Parathyroid adenoma (tissue), 2 donors: ENCODE results near the gene DCDC1.

Experiments used
- H2AFZ ChIP-seq: fragments of 300-600 bp; sonication (generic); one replicate; pipeline ENCODE4 v1.7.0; 2017; ENCODE audit warnings: antibody characterized with exemption, mild to moderate bottlenecking
- H3K27ac ChIP-seq: fragments of 300-600 bp; sonication (generic); one replicate; pipeline ENCODE4 v1.7.0; 2017
- H3K27me3 ChIP-seq: fragments of 300-600 bp; sonication (generic); one replicate; pipeline ENCODE4 v1.7.0; 2017; ENCODE audit warnings: low read length; ENCODE audit not compliant: control insufficient read depth, insufficient read depth
- H3K36me3 ChIP-seq: fragments of 300-600 bp; sonication (generic); one replicate; pipeline ENCODE4 v1.7.0; 2017; ENCODE audit warnings: low read length; ENCODE audit not compliant: control insufficient read depth, insufficient read depth
- H3K4me1 ChIP-seq: fragments of 300-600 bp; sonication (generic); one replicate; pipeline ENCODE4 v1.7.0; 2017; ENCODE audit warnings: control low read depth
- H3K4me2 ChIP-seq: fragments of 300-600 bp; sonication (generic); one replicate; pipeline ENCODE4 v1.7.0; 2017; ENCODE audit warnings: low read length
- H3K4me3 ChIP-seq: fragments of 300-600 bp; sonication (generic); one replicate; pipeline ENCODE4 v1.7.0; 2017; ENCODE audit warnings: low read depth, low read length
- H3K79me2 ChIP-seq: fragments of 300-600 bp; sonication (generic); one replicate; pipeline ENCODE4 v1.7.0; 2017; ENCODE audit warnings: control low read depth
- H3K9ac ChIP-seq: fragments of 300-600 bp; sonication (generic); one replicate; pipeline ENCODE4 v1.7.0; 2017; ENCODE audit warnings: mild to moderate bottlenecking
- H3K9me3 ChIP-seq: fragments of 300-600 bp; sonication (generic); one replicate; pipeline ENCODE4 v1.7.0; 2017; ENCODE audit warnings: low read length; ENCODE audit not compliant: control insufficient read depth
- TF ChIP-seq, protein P1 (sequence below): fragments of 300-600 bp; sonication (generic); IDR thresholded peaks from one replicate; pipeline ENCODE4 v1.7.0; 2017; ENCODE audit warnings: antibody characterized with exemption, mild to moderate bottlenecking
- donor health status: primary hyperparathyroidism.

The DCDC1 gene

GRCh38 chr11:31397239-31397834, 27.8 kb upstream of the DCDC1 start:
- no peak overlapping the region for H3K4me3 ChIP-seq
- H3K36me3 ChIP-seq: no peaks in the 10 kb centered on the region
- H3K79me2 ChIP-seq: no peaks in the 10 kb centered on the region
- no peaks in the 10 kb centered on the region for H3K27me3 ChIP-seq
- H3K9me3 ChIP-seq: no peaks in the 10 kb centered on the region
- TF ChIP-seq, protein P1, sequence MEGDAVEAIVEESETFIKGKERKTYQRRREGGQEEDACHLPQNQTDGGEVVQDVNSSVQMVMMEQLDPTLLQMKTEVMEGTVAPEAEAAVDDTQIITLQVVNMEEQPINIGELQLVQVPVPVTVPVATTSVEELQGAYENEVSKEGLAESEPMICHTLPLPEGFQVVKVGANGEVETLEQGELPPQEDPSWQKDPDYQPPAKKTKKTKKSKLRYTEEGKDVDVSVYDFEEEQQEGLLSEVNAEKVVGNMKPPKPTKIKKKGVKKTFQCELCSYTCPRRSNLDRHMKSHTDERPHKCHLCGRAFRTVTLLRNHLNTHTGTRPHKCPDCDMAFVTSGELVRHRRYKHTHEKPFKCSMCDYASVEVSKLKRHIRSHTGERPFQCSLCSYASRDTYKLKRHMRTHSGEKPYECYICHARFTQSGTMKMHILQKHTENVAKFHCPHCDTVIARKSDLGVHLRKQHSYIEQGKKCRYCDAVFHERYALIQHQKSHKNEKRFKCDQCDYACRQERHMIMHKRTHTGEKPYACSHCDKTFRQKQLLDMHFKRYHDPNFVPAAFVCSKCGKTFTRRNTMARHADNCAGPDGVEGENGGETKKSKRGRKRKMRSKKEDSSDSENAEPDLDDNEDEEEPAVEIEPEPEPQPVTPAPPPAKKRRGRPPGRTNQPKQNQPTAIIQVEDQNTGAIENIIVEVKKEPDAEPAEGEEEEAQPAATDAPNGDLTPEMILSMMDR: no peak
- no peak overlapping the region for H2AFZ ChIP-seq
- H3K4me2 ChIP-seq: no peak overlapping the region
- H3K4me1 ChIP-seq: no peaks in the 10 kb centered on the region
- H3K9ac ChIP-seq: no peak overlapping the region
- no peak overlapping the region for H3K27ac ChIP-seq

DNA sequence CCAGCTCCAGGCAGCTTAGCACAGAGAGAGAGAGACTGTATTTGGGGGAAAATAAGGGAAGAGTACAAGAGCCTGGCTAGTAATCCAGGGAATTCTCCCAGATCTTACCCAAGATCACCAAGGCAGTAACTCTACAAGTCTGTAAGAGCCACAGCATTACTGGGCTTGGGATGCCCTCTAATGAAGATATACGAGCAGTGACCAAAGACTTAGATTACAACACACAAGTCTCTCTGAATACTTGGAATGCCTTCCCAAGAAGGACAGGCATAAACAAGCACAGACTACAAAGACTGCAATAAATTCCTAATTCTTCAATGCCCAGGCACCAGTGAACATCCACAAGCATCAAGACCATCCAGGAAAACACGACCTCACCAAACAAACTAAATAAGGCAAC, 17.8 kb upstream of the DCDC1 start:
- TF ChIP-seq, protein P1: no peak
- H3K9me3 ChIP-seq: no peaks in the 10 kb centered on the region
- H3K79me2 ChIP-seq: no peaks in the 10 kb centered on the region
- H3K9ac ChIP-seq: no peak overlapping the region
- no peaks in the 10 kb centered on the region for H3K4me1 ChIP-seq
- no peak overlapping the region for H3K27ac ChIP-seq
- no peak overlapping the region for H3K4me3 ChIP-seq
- no peak overlapping the region for H2AFZ ChIP-seq
- no peak overlapping the region for H3K4me2 ChIP-seq
- H3K27me3 ChIP-seq: no peaks in the 10 kb centered on the region
- H3K36me3 ChIP-seq: no peaks in the 10 kb centered on the region

DNA sequence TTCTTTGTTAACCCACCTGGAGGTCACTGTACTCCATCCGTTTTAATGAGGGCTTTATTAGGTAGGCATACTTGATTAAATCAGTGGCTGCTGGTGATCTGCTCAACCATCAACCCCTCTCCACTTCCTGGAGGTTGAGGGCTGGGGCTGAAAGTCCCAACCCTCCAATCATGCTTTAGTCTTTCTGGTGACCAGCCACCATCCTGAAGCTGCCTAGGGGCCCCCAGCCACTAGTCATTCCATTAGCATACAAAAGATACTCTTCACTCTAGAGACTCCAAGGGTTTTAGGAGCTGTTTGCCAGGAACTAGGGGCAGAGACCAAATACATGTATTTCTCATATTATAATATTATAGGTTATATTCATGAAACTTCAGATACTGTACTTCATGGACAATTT, 13.6 kb upstream of the DCDC1 start:
- TF ChIP-seq, protein P1: no peak
- Histone ChIP-seq H3K27me3 (no peaks in the 10 kb centered on the region), H3K4me1 (no peaks in the 10 kb centered on the region), H3K79me2 (no peaks in the 10 kb centered on the region), H3K9ac (no peak overlapping the region), H3K27ac (no peak overlapping the region), H3K36me3 (no peaks in the 10 kb centered on the region), H3K9me3 (no peaks in the 10 kb centered on the region), H3K4me2 (no peak overlapping the region), H2AFZ (no peak overlapping the region), H3K4me3 (no peak overlapping the region)

GRCh38 chr11:31375879-31376278, 6.3 kb upstream of the DCDC1 start:
- Histone ChIP-seq H3K36me3 (no peaks in the 10 kb centered on the region), H3K9me3 (no peaks in the 10 kb centered on the region), H3K27me3 (no peaks in the 10 kb centered on the region), H3K27ac (no peak overlapping the region), H2AFZ (no peak overlapping the region), H3K9ac (no peak overlapping the region), H3K4me2 (no peak overlapping the region), H3K79me2 (no peaks in the 10 kb centered on the region), H3K4me3 (no peak overlapping the region), H3K4me1 (no peaks in the 10 kb centered on the region)
- TF ChIP-seq, protein P1: no peak

- no peaks in the 10 kb centered on the region for H3K36me3 ChIP-seq
- H3K27ac ChIP-seq: no peak overlapping the region
- H3K79me2 ChIP-seq: no peaks in the 10 kb centered on the region
- no peaks in the 10 kb centered on the region for H3K27me3 ChIP-seq
- H3K9me3 ChIP-seq: no peaks in the 10 kb centered on the region
- no peak overlapping the region for H3K9ac ChIP-seq
- H3K4me2 ChIP-seq: no peak overlapping the region
- no peak overlapping the region for H3K4me3 ChIP-seq
- TF ChIP-seq, protein P1: no peak
- H2AFZ ChIP-seq: no peak overlapping the region
- H3K4me1 ChIP-seq: no peaks in the 10 kb centered on the region
These were observed 2.7 kb downstream of the DCDC1 start for GRCh38 chr11:31366795-31367194.
